ENCODE data around the gene DCAF12.

Gene DCAF12

DNA sequence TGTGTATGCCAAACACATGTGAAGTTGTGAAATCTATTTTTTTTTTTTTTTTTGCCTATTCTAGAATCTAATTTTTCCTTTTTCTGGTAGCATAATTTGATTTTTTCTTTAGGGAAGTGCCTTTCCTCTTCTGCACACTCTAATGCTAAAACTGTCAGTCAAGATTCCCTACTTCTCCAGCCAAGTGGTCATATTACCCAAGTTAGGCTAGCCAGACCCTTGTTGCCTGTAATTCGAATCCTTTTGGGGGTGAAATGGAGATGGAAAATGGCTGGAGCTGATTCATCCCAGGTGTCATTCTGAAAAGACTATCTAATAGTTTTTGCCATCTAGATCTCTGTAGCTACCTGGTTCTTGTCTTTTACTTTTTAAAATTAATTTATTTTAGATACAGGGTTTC is 27.6 kb upstream of the DCAF12 start:
- Histone ChIP-seq H3K27me3 (ENCODE audit: insufficient read depth, poor library complexity, severe bottlenecking) (no peaks in the 10 kb centered on the region), H3K4me1 (ENCODE audit: insufficient read depth, poor library complexity, severe bottlenecking) (peaks cover 13% of the 10 kb centered on the region), H3K27ac (ENCODE audit: poor library complexity, severe bottlenecking) (no peak overlapping the region), H3K4me3 (ENCODE audit: severe bottlenecking) (no peak overlapping the region), H3K36me3 (ENCODE audit: low read depth) (no peaks in the 10 kb centered on the region), H3K9me3 (ENCODE audit: severe bottlenecking) (no peaks in the 10 kb centered on the region)
- ATAC-seq (ENCODE audit: low read depth) (no peak), DNase-seq (ENCODE audit: low spot score) (no peak)
- no peak for TF ChIP-seq CTCF (IDR thresholded peaks at IDR 0.05; ENCODE audit: poor library complexity, severe bottlenecking)

DNA sequence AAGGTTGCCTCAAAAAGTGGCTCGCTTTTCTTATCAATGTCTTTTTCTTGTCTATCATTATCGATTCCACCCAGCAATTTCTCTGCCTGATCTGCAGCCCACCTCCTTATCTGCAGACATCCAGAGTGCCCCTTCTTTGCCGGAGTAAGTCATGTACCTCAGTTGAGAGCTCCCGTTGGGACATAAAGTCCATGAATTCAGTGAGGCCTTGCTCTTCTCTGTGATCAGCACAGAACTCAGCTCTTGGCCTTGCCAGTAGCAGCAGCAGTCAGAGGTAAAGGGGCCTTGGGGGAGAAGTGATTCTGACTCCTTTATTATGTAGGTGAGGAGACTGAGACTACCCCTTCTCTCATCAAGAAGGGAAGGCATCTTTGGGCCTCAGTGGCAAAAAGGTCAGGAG is 24.9 kb upstream of the DCAF12 start:
- TF ChIP-seq CTCF (IDR thresholded peaks at IDR 0.05; ENCODE audit: poor library complexity, severe bottlenecking): no peak
- H3K9me3 ChIP-seq (ENCODE audit: severe bottlenecking): no peaks in the 10 kb centered on the region
- no peaks in the 10 kb centered on the region for H3K27me3 ChIP-seq (ENCODE audit: insufficient read depth, poor library complexity, severe bottlenecking)
- H3K27ac ChIP-seq (ENCODE audit: poor library complexity, severe bottlenecking): no peak overlapping the region
- ATAC-seq (ENCODE audit: low read depth) (no peak), DNase-seq (ENCODE audit: low spot score) (no peak)
- H3K4me3 ChIP-seq (ENCODE audit: severe bottlenecking): no peak overlapping the region
- no peaks in the 10 kb centered on the region for H3K36me3 ChIP-seq (ENCODE audit: low read depth)
- no peaks in the 10 kb centered on the region for H3K4me1 ChIP-seq (ENCODE audit: insufficient read depth, poor library complexity, severe bottlenecking)

DNA sequence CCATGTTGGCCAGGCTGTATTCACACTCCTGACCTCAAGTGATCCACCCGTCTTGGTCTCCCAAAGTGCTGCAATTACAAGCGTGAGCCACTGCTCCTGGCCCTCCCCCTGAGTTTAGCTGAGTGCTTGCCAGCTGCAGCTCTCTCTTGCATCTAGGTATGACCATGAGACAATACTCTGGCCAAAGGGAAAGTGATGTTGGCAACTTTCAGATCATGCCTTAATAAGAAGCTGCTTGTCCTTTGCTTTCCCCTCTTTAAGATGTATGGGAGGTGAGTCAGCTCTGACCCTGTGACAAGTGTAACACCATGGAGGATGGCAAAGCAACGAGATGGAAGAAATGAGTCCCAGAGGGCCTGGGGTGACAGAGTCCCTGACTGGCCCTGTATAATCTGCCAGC is 18.7 kb upstream of the DCAF12 start:
- ATAC-seq (ENCODE audit: low read depth): no peak
- DNase-seq (ENCODE audit: low spot score): no peak

DNA sequence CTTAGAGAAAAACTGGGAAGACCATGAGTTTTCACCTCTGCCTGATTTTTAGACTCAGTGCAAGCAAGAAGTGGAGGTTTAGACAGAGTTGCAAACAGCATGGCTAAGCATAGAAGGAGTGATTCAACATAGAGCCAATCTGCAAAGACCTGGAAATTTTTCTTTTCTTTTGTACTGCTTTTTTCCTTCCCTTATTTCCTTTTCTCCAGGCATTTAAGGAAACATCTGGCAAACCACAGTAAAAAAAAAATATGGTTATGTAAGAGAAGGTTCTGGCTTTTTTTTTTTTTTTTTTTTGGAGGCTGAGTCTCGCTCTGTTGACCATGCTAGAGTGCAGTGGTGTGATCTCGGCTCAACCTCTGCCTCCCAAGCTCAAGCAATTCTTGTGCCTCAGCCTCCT is 16.6 kb upstream of the DCAF12 start:
- H3K4me3 ChIP-seq (ENCODE audit: severe bottlenecking): no peak overlapping the region
- ATAC-seq (ENCODE audit: low read depth): no peak
- no peaks in the 10 kb centered on the region for H3K36me3 ChIP-seq (ENCODE audit: low read depth)
- H3K4me1 ChIP-seq (ENCODE audit: insufficient read depth, poor library complexity, severe bottlenecking): no peaks in the 10 kb centered on the region
- no peaks in the 10 kb centered on the region for H3K9me3 ChIP-seq (ENCODE audit: severe bottlenecking)
- no peak overlapping the region for H3K27ac ChIP-seq (ENCODE audit: poor library complexity, severe bottlenecking)
- H3K27me3 ChIP-seq (ENCODE audit: insufficient read depth, poor library complexity, severe bottlenecking): no peaks in the 10 kb centered on the region
- no peak for DNase-seq (ENCODE audit: low spot score)
- no peak for TF ChIP-seq CTCF (IDR thresholded peaks at IDR 0.05; ENCODE audit: poor library complexity, severe bottlenecking)

More for the DNA sequence above, 18.7 kb upstream of the DCAF12 start:
- no peaks in the 10 kb centered on the region for H3K27me3 ChIP-seq (ENCODE audit: insufficient read depth, poor library complexity, severe bottlenecking)
- no peak for TF ChIP-seq CTCF (IDR thresholded peaks at IDR 0.05; ENCODE audit: poor library complexity, severe bottlenecking)
- H3K4me1 ChIP-seq (ENCODE audit: insufficient read depth, poor library complexity, severe bottlenecking): no peaks in the 10 kb centered on the region
- H3K4me3 ChIP-seq (ENCODE audit: severe bottlenecking): no peak overlapping the region
- no peaks in the 10 kb centered on the region for H3K36me3 ChIP-seq (ENCODE audit: low read depth)
- H3K27ac ChIP-seq (ENCODE audit: poor library complexity, severe bottlenecking): no peak overlapping the region
- H3K9me3 ChIP-seq (ENCODE audit: severe bottlenecking): no peaks in the 10 kb centered on the region

- H3K36me3 ChIP-seq (ENCODE audit: low read depth): no peaks in the 10 kb centered on the region
- H3K4me3 ChIP-seq (ENCODE audit: severe bottlenecking): no peak overlapping the region
- H3K27me3 ChIP-seq (ENCODE audit: insufficient read depth, poor library complexity, severe bottlenecking): no peaks in the 10 kb centered on the region
- no peaks in the 10 kb centered on the region for H3K9me3 ChIP-seq (ENCODE audit: severe bottlenecking)
- ATAC-seq (ENCODE audit: low read depth) (no peak), DNase-seq (ENCODE audit: low spot score) (no peak)
- TF ChIP-seq CTCF (IDR thresholded peaks at IDR 0.05; ENCODE audit: poor library complexity, severe bottlenecking): no peak
- no peak overlapping the region for H3K27ac ChIP-seq (ENCODE audit: poor library complexity, severe bottlenecking)
- no peaks in the 10 kb centered on the region for H3K4me1 ChIP-seq (ENCODE audit: insufficient read depth, poor library complexity, severe bottlenecking)
Measured at GRCh38 chr9:34140853-34141252, 14.4 kb upstream of the DCAF12 start.

Data from RWPE2 (cell line).